SK-N-SH treated with all-trans-retinoic acid at 6 μM for 48 hours (cell line): ENCODE results near the gene NEGR1.

Experiments used
- CREB5 ChIP-seq: fragments of 250-450 bp; sonication (Bioruptor Pico); IDR thresholded peaks from 2 replicates; pipeline ENCODE4 v1.5.1; 2020; ENCODE audit warnings: low read depth, mild to moderate bottlenecking, moderate library complexity
- ESRRG ChIP-seq: fragments of 250-450 bp; sonication (Bioruptor Pico); IDR thresholded peaks from 2 replicates; pipeline ENCODE4 v1.6.1; 2021; ENCODE audit warnings: mild to moderate bottlenecking
- RARB ChIP-seq: fragments of 250-450 bp; sonication (Bioruptor Pico); IDR thresholded peaks from 2 replicates; pipeline ENCODE4 v1.8.0; 2021; ENCODE audit warnings: mild to moderate bottlenecking, moderate library complexity
- SNAI2 ChIP-seq: fragments of 250-450 bp; sonication (Bioruptor Pico); IDR thresholded peaks from 2 replicates; pipeline ENCODE4 v1.5.0; 2020; ENCODE audit warnings: mild to moderate bottlenecking, moderate library complexity
- ZC3H10 ChIP-seq: fragments of 250-450 bp; sonication (Bioruptor Pico); IDR thresholded peaks from 2 replicates; pipeline ENCODE4 v1.5.1; 2021; ENCODE audit warnings: mild to moderate bottlenecking, moderate library complexity
- ZFP3 ChIP-seq: fragments of 250-450 bp; sonication (Bioruptor Pico); IDR thresholded peaks from 2 replicates; pipeline ENCODE4 v1.5.0; 2020; ENCODE audit warnings: mild to moderate bottlenecking, moderate library complexity
- ZNF565 ChIP-seq: fragments of 450-650 bp; formaldehyde crosslinking; conservative IDR thresholded peaks from 2 replicates; pipeline ENCODE4 v1.5.0; 2020; ENCODE audit warnings: low read depth, mild to moderate bottlenecking, moderate library complexity

DNA sequence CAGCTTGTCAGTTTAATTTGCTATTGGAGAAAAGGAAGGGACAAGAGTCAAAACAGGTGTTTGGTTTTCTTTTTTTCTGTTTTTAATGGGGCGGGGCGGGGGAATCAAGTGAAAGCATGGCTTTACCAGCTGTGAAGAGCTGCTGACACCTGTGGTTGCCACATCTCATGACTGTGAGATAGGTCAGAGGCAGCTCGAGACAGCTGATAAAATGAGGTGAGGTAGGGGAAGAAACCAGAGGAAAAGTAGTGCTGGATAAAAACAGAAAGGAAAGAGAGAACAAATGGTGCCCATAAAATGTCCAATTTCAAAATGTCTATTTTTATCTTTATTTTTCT lies 272.3 kb downstream of the NEGR1 start:
- TF ChIP-seq CREB5 (CRISPR knock-in tag) (no peak), ZFP3 (CRISPR knock-in tag) (no peak), SNAI2 (no peak), ESRRG (CRISPR knock-in tag) (no peak), ZNF565 (CRISPR knock-in tag) (no peak), ZC3H10 (CRISPR knock-in tag) (no peak), RARB (CRISPR knock-in tag) (no peak)
